ACC112 (cell line): ENCODE data around the gene ANGPTL2.

Experiments used
- H2AFZ ChIP-seq: fragments of 200-600 bp; sonication (generic); one replicate; pipeline ENCODE4 v1.6.0; 2017; ENCODE audit warnings: antibody characterized with exemption, low read length; ENCODE audit not compliant: unreplicated experiment
- H3K27ac ChIP-seq: fragments of 200-600 bp; sonication (generic); 2 replicates; pipeline ENCODE4 v1.5.1; 2014; ENCODE audit warnings: low read depth, mild to moderate bottlenecking, antibody characterized with exemption, low read length, moderate library complexity
- H3K27me3 ChIP-seq: fragments of 200-600 bp; sonication (generic); 2 replicates; pipeline ENCODE4 v1.6.1; 2014; ENCODE audit warnings: mild to moderate bottlenecking, antibody characterized with exemption, low read length, moderate library complexity, mixed read lengths; ENCODE audit not compliant: insufficient read depth
- H3K36me3 ChIP-seq: fragments of 200-600 bp; sonication (generic); 2 replicates; pipeline ENCODE4 v1.6.1; 2016; ENCODE audit warnings: mild to moderate bottlenecking, antibody characterized with exemption, low read length, moderate library complexity, mixed read lengths; ENCODE audit not compliant: insufficient read depth
- H3K4me1 ChIP-seq: fragments of 200-600 bp; sonication (generic); one replicate; pipeline ENCODE4 v1.6.1; 2016; ENCODE audit warnings: low read length, mixed read lengths; ENCODE audit not compliant: insufficient read depth, unreplicated experiment, control insufficient read depth
- H3K4me3 ChIP-seq: fragments of 200-600 bp; sonication (generic); 2 replicates; pipeline ENCODE4 v1.5.1; 2014; ENCODE audit warnings: mild to moderate bottlenecking, low read depth, low read length
- H3K79me2 ChIP-seq: fragments of 200-600 bp; sonication (generic); one replicate; pipeline ENCODE4 v1.6.0; 2016; ENCODE audit warnings: low read length; ENCODE audit not compliant: control insufficient read depth, unreplicated experiment, insufficient read depth

Gene ANGPTL2

GRCh38 chr9:127093319-127094020, 29.0 kb downstream of the ANGPTL2 start:
- no peaks in the 10 kb centered on the region for H3K4me1 ChIP-seq
- no peak overlapping the region for H3K27ac ChIP-seq
- no peak overlapping the region for H2AFZ ChIP-seq
- no peaks in the 10 kb centered on the region for H3K79me2 ChIP-seq
- no peak overlapping the region for H3K4me3 ChIP-seq
- no peaks in the 10 kb centered on the region for H3K36me3 ChIP-seq
- H3K27me3 ChIP-seq: no peaks in the 10 kb centered on the region

DNA sequence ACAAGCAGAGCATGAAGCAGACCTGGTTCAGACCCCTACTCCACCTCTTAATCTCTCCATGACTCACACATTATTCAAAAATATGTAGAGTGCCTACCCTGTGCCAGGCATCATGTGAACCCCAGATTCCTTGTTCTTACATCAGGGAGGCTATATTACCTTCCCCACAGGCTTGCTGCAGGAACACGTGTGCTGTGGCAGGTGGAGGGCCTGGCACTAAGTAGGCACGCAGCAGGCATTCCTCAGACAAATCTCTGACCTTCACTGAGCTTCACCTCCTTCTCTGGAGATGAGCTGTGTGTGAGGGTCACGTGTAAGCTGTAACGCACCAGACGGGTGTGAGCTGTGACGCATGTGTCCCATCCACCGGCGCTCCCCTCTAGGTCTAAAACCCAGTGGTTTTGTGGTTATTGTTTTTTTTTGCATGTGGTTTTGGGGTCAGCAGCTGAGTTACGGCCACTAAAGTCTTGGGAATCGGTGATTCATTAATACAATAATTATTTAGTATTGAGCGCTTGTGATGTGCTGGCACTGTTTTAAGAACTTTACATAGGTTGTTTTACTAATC, 30.3 kb downstream of the ANGPTL2 start:
- no peaks in the 10 kb centered on the region for H3K36me3 ChIP-seq
- H3K27me3 ChIP-seq: no peaks in the 10 kb centered on the region
- H3K27ac ChIP-seq: no peak overlapping the region
- no peak overlapping the region for H3K4me3 ChIP-seq
- H3K4me1 ChIP-seq: no peaks in the 10 kb centered on the region
- H2AFZ ChIP-seq: no peak overlapping the region
- H3K79me2 ChIP-seq: no peaks in the 10 kb centered on the region

GRCh38 chr9:127091526-127091925, 30.9 kb downstream of the ANGPTL2 start:
- Histone ChIP-seq H2AFZ (no peak overlapping the region), H3K79me2 (no peaks in the 10 kb centered on the region), H3K4me1 (no peaks in the 10 kb centered on the region), H3K27me3 (no peaks in the 10 kb centered on the region), H3K4me3 (no peak overlapping the region), H3K27ac (no peak overlapping the region), H3K36me3 (no peaks in the 10 kb centered on the region)

DNA sequence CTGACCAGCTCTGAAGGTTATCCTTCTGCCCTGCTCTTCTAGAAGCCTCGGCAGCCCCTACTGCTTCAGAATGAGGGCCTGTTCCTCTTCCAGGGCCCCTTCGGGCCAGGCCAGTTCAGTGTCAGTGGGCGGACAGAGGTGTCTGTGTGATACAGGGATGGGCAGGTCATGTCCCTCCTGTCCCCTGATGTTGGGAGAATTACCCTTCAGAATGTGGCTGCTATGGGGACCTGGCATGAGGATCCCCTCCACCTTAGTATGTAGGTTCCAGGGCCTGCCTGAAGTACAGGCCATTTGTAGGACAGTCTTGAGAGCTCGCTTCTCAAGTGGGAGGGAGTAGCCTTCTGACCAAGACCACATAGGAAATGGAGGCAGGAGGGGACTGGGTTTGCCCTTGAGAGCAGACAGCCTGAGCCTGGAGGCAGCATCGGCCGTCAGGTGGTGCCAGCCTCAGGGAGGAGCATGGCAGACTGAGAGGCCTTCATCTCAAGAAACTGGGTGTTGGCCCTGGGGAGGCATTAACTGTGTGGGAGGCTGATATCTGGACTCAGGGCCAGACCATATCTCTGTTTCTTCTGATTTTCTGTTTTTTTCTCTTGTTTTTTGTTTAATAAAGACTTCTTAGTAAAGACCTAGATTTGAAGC, 32.0 kb downstream of the ANGPTL2 start:
- H3K4me1 ChIP-seq: no peaks in the 10 kb centered on the region
- no peak overlapping the region for H3K27ac ChIP-seq
- no peaks in the 10 kb centered on the region for H3K27me3 ChIP-seq
- H3K4me3 ChIP-seq: no peak overlapping the region
- H2AFZ ChIP-seq: no peak overlapping the region
- no peaks in the 10 kb centered on the region for H3K36me3 ChIP-seq
- H3K79me2 ChIP-seq: no peaks in the 10 kb centered on the region

DNA sequence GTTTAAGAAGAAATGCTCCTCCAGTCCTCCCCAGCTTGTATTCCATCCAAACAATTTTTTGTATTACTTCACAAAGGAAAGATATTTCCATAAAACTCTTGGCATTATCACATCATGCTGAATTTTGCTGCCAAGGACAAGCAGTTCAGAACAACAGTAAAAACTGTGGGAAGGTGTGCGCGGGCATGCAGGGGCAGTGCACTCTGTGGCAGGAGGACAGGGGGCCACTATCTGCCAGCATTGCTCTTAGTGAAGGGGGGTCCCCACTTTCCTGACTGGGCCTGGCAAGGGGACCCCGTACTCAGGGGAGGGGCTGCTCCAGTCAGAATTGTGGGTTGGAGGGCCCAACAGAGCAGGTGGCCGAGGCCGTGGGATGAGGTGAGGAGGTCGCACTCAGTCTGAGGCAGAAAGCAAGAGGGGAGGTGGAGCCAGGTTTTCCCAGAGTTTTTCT, 32.8 kb downstream of the ANGPTL2 start:
- Histone ChIP-seq H3K79me2 (no peaks in the 10 kb centered on the region), H3K36me3 (no peaks in the 10 kb centered on the region), H3K27me3 (no peaks in the 10 kb centered on the region)

GRCh38 chr9:127088724-127089615, 33.5 kb downstream of the ANGPTL2 start:
- Histone ChIP-seq H2AFZ (no peak overlapping the region), H3K27ac (no peak overlapping the region), H3K4me1 (no peaks in the 10 kb centered on the region), H3K4me3 (no peak overlapping the region), H3K36me3 (no peaks in the 10 kb centered on the region), H3K27me3 (no peaks in the 10 kb centered on the region), H3K79me2 (no peaks in the 10 kb centered on the region)

More for the DNA sequence above, 32.8 kb downstream of the ANGPTL2 start:
- H3K4me3 ChIP-seq: no peak overlapping the region
- H2AFZ ChIP-seq: no peak overlapping the region
- H3K27ac ChIP-seq: no peak overlapping the region
- no peaks in the 10 kb centered on the region for H3K4me1 ChIP-seq

DNA sequence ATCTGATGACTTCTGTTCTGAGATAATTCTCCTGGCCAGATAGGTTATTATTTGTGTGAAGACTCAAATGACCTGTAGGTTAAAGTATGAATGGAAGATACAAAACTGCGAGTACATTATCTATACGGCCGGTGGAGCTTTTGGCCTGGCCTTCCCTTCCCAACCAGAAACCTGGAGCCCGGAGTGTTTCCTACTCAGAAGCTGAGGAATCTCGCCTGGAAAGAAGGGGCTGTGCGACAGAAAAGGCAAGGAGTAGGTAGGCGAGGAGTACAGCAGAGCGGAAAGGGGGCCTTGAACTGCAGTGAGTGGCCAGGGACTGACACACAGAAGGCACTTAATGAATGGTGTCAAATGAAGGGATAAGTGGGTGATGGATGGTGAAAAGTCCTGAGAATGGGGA, 34.6 kb downstream of the ANGPTL2 start:
- no peak overlapping the region for H3K4me3 ChIP-seq
- no peak overlapping the region for H2AFZ ChIP-seq
- H3K27me3 ChIP-seq: no peaks in the 10 kb centered on the region
- no peak overlapping the region for H3K27ac ChIP-seq
- H3K4me1 ChIP-seq: no peaks in the 10 kb centered on the region
- H3K79me2 ChIP-seq: no peaks in the 10 kb centered on the region
- no peaks in the 10 kb centered on the region for H3K36me3 ChIP-seq

DNA sequence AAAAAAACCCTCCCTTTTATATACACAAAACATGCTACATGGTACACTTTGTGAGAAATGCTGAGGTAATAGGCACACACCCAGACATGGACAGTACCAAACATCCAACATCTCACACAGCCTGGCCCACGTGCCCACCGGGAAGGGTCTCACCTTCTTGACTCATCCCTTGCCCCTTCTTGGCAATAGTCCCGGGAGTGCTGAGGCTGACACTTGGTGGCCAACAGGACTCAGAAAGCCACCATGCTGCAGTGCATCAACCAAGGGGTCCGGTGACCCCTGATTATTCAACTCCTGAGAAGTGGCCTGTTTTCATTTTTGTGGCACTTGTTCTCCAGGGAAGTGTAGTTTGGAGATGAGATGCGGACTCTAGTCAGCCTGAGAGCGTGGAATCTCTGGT, 35.0 kb downstream of the ANGPTL2 start:
- H3K27me3 ChIP-seq: no peaks in the 10 kb centered on the region
- no peaks in the 10 kb centered on the region for H3K79me2 ChIP-seq
- H2AFZ ChIP-seq: no peak overlapping the region
- no peaks in the 10 kb centered on the region for H3K36me3 ChIP-seq
- H3K27ac ChIP-seq: no peak overlapping the region
- no peak overlapping the region for H3K4me3 ChIP-seq
- H3K4me1 ChIP-seq: no peaks in the 10 kb centered on the region

- Histone ChIP-seq H3K4me1 (no peaks in the 10 kb centered on the region), H2AFZ (no peak overlapping the region), H3K36me3 (no peaks in the 10 kb centered on the region), H3K27ac (no peak overlapping the region), H3K27me3 (no peaks in the 10 kb centered on the region), H3K79me2 (no peaks in the 10 kb centered on the region), H3K4me3 (no peak overlapping the region)
These were observed 35.7 kb downstream of the ANGPTL2 start for GRCh38 chr9:127086771-127087170.

DNA sequence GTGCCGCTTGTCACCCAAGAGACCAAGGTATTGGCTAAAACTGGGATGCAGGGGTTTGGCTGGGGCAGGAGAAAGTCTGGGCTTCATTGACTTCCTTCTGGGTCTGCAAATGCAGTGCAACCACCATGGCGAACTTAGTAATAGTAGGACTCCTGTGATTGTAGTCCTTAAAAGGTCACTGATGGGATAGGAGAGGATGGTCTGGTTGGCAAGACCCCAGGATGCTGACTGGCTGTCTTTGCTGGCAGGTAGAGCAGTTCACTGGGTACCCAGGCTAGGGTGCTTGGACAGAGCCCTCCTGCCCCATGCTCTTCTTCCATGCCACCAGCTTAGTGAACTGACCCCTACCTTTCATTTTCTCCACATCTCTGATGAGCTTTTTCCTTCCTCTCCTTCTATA, 37.2 kb downstream of the ANGPTL2 start:
- H3K36me3 ChIP-seq: no peaks in the 10 kb centered on the region
- no peak overlapping the region for H3K4me3 ChIP-seq
- no peak overlapping the region for H3K27ac ChIP-seq
- no peaks in the 10 kb centered on the region for H3K27me3 ChIP-seq
- H3K4me1 ChIP-seq: no peaks in the 10 kb centered on the region
- no peak overlapping the region for H2AFZ ChIP-seq
- no peaks in the 10 kb centered on the region for H3K79me2 ChIP-seq
